ENCODE data around the gene RPP25.

DNA sequence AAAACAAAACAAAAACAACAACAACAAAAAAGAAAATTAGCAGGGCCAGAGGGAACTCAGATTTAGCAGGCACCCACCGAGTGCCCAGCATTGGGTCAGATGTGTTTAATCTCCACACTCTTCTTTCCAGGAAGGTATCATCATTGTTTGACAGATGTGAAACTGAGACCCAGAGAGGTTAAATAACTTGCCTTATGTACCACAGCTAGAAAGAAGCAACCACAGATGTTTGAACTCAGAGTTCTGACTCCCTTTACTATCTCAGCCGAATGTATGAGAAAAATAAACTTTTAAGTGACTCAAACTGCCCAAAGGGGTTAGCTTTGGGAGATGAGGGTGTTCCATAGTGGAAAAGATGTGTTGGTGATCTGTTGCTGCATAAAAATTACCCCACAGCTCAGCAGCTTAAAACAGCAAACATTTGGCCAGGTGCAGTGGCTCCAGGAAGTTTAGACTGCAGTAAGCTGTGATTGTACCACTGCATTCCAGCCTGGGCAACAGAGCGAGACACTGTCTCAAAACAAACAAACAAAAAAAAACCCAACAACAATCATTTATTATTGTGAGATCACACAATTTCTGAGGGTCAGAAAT lies 4.5 kb upstream of the RPP25 start:
- TF ChIP-seq, protein P1, sequence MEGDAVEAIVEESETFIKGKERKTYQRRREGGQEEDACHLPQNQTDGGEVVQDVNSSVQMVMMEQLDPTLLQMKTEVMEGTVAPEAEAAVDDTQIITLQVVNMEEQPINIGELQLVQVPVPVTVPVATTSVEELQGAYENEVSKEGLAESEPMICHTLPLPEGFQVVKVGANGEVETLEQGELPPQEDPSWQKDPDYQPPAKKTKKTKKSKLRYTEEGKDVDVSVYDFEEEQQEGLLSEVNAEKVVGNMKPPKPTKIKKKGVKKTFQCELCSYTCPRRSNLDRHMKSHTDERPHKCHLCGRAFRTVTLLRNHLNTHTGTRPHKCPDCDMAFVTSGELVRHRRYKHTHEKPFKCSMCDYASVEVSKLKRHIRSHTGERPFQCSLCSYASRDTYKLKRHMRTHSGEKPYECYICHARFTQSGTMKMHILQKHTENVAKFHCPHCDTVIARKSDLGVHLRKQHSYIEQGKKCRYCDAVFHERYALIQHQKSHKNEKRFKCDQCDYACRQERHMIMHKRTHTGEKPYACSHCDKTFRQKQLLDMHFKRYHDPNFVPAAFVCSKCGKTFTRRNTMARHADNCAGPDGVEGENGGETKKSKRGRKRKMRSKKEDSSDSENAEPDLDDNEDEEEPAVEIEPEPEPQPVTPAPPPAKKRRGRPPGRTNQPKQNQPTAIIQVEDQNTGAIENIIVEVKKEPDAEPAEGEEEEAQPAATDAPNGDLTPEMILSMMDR (IDR thresholded peaks at IDR 0.05), result no peak
- TF ChIP-seq POLR2A (IDR thresholded peaks at IDR 0.05) (no peak), EP300 (IDR thresholded peaks at IDR 0.05; ENCODE audit: low read depth) (no peak)
